Astrocyte (in vitro differentiated cells and primary cell): Measurements from ENCODE around the gene CHSY1. TPM values are rescaled to one million over a fixed set of nuclear protein-coding genes. Genes with fewer than 3 reads are reported as not detected.

Source experiments
- DNase-seq: peaks from one replicate; pipeline ENCODE4 v3.0.0-alpha.2; 2010; ENCODE audit warnings: low read depth
- FAIRE-seq: peaks from 2 replicates; lab custom pipeline; 2011; peaks lifted over from hg19 to GRCh38; lab: Jason Lieb, UNC
- H2AFZ ChIP-seq: 2 replicates; pipeline ENCODE4 v1.6.0; 2012; ENCODE audit warnings: low read depth, low read length, inconsistent platforms
- H3K27ac ChIP-seq: 2 replicates; pipeline ENCODE4 v1.5.1; 2011; ENCODE audit warnings: low read depth, low read length, inconsistent platforms
- H3K27me3 ChIP-seq: 2 replicates; pipeline ENCODE4 v1.6.0; 2011; ENCODE audit warnings: low read length, inconsistent platforms; ENCODE audit not compliant: insufficient read depth
- H3K36me3 ChIP-seq: 2 replicates; pipeline ENCODE4 v1.5.1; 2011; ENCODE audit warnings: low read length, inconsistent platforms; ENCODE audit not compliant: insufficient read depth
- H3K4me1 ChIP-seq: 2 replicates; pipeline ENCODE4 v1.5.1; 2011; ENCODE audit warnings: low read length, inconsistent platforms; ENCODE audit not compliant: insufficient read depth
- H3K4me2 ChIP-seq: 2 replicates; pipeline ENCODE4 v1.6.0; 2012; ENCODE audit warnings: low read length, inconsistent platforms
- H3K4me3 ChIP-seq: 2 replicates; pipeline ENCODE4 v1.5.1; 2011; ENCODE audit warnings: low read depth, mild to moderate bottlenecking, low read length, inconsistent platforms; ENCODE audit not compliant: insufficient read depth
- H3K79me2 ChIP-seq: 2 replicates; pipeline ENCODE4 v1.6.0; 2012; ENCODE audit warnings: mild to moderate bottlenecking, low read length, inconsistent platforms; ENCODE audit not compliant: insufficient read depth
- H3K9ac ChIP-seq: 2 replicates; pipeline ENCODE4 v1.6.0; 2012; ENCODE audit warnings: mild to moderate bottlenecking, low read length, inconsistent platforms
- H3K9me3 ChIP-seq: 2 replicates; pipeline ENCODE4 v1.5.1; 2012; ENCODE audit warnings: low read depth, mild to moderate bottlenecking, low read length, inconsistent platforms; ENCODE audit not compliant: insufficient read depth
- H4K20me1 ChIP-seq: 2 replicates; pipeline ENCODE4 v1.6.0; 2012; ENCODE audit warnings: low read length, inconsistent platforms; ENCODE audit not compliant: insufficient read depth
- H3K27ac Mint-ChIP-seq: one replicate; pipeline ENCODE4 v1.8.0; 2021; ENCODE audit warnings: mild to moderate bottlenecking, mixed read lengths; ENCODE audit not compliant: unreplicated experiment
- H3K27me3 Mint-ChIP-seq: one replicate; pipeline ENCODE4 v1.8.0; 2021; ENCODE audit warnings: low read depth, mixed read lengths; ENCODE audit not compliant: unreplicated experiment
- H3K36me3 Mint-ChIP-seq: one replicate; pipeline ENCODE4 v1.8.0; 2021; ENCODE audit warnings: low read depth, mixed read lengths; ENCODE audit not compliant: unreplicated experiment
- H3K4me1 Mint-ChIP-seq: one replicate; pipeline ENCODE4 v1.8.0; 2021; ENCODE audit warnings: low read depth, mixed read lengths; ENCODE audit not compliant: unreplicated experiment
- H3K4me3 Mint-ChIP-seq: one replicate; pipeline ENCODE4 v1.8.0; 2021; ENCODE audit warnings: mild to moderate bottlenecking, moderate library complexity, mixed read lengths; ENCODE audit not compliant: unreplicated experiment
- H3K9me3 Mint-ChIP-seq: one replicate; pipeline ENCODE4 v1.8.0; 2021; ENCODE audit warnings: mild to moderate bottlenecking, mixed read lengths; ENCODE audit not compliant: unreplicated experiment
- EZH2 ChIP-seq: IDR thresholded peaks from 2 replicates; pipeline ENCODE4 v1.6.1; 2012; ENCODE audit warnings: mild to moderate bottlenecking, low read length, inconsistent platforms; ENCODE audit not compliant: insufficient read depth
- total RNA-seq: library from RNA; stranded (reverse); gene quantifications from 2 replicates; pipeline ENCODE4 v1.2.1, GENCODE V29; 2021
- TF ChIP-seq, protein P1 (sequence below): IDR thresholded peaks from 2 replicates; pipeline ENCODE4 v1.5.1; 2011; ENCODE audit warnings: low read depth, mild to moderate bottlenecking, inconsistent platforms, low read length, moderate library complexity; ENCODE audit not compliant: insufficient read depth

The CHSY1 gene
- total RNA-seq, 1 donor from 2014 or later, result 42.2 TPM

DNA sequence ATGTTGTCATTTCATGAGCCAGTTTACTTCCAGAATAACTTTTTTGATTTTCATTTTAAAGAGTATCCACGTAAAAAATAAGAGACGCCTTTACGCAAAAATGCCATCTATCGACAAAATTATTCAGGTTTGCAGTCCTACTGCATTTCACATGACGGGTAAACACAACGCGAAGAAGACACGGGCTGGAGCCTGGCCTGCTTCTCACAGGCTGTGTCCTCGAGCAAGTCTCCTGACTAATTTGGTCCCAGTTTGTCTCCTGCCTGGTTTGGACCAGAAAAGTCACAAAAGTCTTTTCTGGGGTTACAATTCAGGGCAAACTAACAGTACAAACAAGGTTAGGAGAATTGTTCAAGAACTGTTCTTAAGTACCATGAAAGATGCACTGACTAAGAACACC, 51.7 kb downstream of the CHSY1 start:
- peak overlapping the region; percentile 9 for H3K4me3 Mint-ChIP-seq
- H3K9me3 ChIP-seq, result no peaks in the 10 kb centered on the region
- H3K27me3 ChIP-seq, result no peaks in the 10 kb centered on the region
- no peak overlapping the region for H2AFZ ChIP-seq
- DNase-seq, result no peak
- no peaks in the 10 kb centered on the region for H3K36me3 Mint-ChIP-seq
- peaks cover 63% of the 10 kb centered on the region for H3K4me1 Mint-ChIP-seq
- peak overlapping the region; percentile 85 for H3K4me2 ChIP-seq
- peaks cover 54% of the 10 kb centered on the region for H4K20me1 ChIP-seq
- no peaks in the 10 kb centered on the region for H3K9me3 Mint-ChIP-seq
- peaks cover 86% of the 10 kb centered on the region for H3K79me2 ChIP-seq
- H3K36me3 ChIP-seq, result peaks cover 3% of the 10 kb centered on the region
- peaks cover 42% of the 10 kb centered on the region for H3K4me1 ChIP-seq
- FAIRE-seq, result no peak
- no peaks in the 10 kb centered on the region for H3K27me3 Mint-ChIP-seq
- no peak for TF ChIP-seq EZH2
- TF ChIP-seq, protein P1, sequence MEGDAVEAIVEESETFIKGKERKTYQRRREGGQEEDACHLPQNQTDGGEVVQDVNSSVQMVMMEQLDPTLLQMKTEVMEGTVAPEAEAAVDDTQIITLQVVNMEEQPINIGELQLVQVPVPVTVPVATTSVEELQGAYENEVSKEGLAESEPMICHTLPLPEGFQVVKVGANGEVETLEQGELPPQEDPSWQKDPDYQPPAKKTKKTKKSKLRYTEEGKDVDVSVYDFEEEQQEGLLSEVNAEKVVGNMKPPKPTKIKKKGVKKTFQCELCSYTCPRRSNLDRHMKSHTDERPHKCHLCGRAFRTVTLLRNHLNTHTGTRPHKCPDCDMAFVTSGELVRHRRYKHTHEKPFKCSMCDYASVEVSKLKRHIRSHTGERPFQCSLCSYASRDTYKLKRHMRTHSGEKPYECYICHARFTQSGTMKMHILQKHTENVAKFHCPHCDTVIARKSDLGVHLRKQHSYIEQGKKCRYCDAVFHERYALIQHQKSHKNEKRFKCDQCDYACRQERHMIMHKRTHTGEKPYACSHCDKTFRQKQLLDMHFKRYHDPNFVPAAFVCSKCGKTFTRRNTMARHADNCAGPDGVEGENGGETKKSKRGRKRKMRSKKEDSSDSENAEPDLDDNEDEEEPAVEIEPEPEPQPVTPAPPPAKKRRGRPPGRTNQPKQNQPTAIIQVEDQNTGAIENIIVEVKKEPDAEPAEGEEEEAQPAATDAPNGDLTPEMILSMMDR, result no peak
- peak overlapping the region; percentile 93 for H3K27ac Mint-ChIP-seq
- H3K9ac ChIP-seq, result peak overlapping the region; percentile 66
- no peak overlapping the region for H3K4me3 ChIP-seq
- H3K27ac ChIP-seq, result peak overlapping the region; percentile 97

DNA sequence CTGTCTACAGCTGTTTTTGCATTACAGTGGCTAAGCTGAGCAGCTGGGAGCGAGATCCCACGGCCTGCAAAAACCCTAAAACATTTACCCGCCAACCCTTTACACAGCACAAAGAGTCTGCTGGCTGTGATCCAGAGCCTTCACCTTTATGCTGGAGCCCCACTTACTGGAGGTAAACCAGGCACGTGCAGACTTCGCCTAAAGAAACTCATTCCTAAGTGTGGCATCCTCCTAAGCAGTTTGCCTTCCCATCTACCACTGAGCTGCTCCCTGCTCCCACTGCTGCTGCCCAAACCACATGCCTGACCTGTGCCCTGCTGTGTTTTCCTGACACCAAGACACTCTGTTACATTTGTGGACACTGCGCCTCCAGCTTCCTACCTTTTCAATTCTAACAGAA, 53.0 kb downstream of the CHSY1 start:
- no peaks in the 10 kb centered on the region for H3K27me3 ChIP-seq
- TF ChIP-seq, protein P1, result no peak
- TF ChIP-seq EZH2, result no peak
- H3K27ac Mint-ChIP-seq, result peak overlapping the region; percentile 93
- peak overlapping the region; percentile 77 for H3K9ac ChIP-seq
- H3K4me1 ChIP-seq, result peaks cover 39% of the 10 kb centered on the region
- H3K9me3 ChIP-seq, result no peaks in the 10 kb centered on the region
- H4K20me1 ChIP-seq, result peaks cover 51% of the 10 kb centered on the region
- H3K4me3 ChIP-seq, result peak overlapping the region; percentile 35
- peaks cover 66% of the 10 kb centered on the region for H3K4me1 Mint-ChIP-seq
- H3K4me2 ChIP-seq, result peak overlapping the region; percentile 85
- H3K27me3 Mint-ChIP-seq, result no peaks in the 10 kb centered on the region
- H3K4me3 Mint-ChIP-seq, result no peak overlapping the region
- H3K36me3 ChIP-seq, result peaks cover 3% of the 10 kb centered on the region
- H3K79me2 ChIP-seq, result peaks cover 86% of the 10 kb centered on the region
- H3K9me3 Mint-ChIP-seq, result no peaks in the 10 kb centered on the region
- H2AFZ ChIP-seq, result no peak overlapping the region
- DNase-seq (peak; percentile 33), FAIRE-seq (no peak)
- no peaks in the 10 kb centered on the region for H3K36me3 Mint-ChIP-seq
- peak overlapping the region; percentile 97 for H3K27ac ChIP-seq

DNA sequence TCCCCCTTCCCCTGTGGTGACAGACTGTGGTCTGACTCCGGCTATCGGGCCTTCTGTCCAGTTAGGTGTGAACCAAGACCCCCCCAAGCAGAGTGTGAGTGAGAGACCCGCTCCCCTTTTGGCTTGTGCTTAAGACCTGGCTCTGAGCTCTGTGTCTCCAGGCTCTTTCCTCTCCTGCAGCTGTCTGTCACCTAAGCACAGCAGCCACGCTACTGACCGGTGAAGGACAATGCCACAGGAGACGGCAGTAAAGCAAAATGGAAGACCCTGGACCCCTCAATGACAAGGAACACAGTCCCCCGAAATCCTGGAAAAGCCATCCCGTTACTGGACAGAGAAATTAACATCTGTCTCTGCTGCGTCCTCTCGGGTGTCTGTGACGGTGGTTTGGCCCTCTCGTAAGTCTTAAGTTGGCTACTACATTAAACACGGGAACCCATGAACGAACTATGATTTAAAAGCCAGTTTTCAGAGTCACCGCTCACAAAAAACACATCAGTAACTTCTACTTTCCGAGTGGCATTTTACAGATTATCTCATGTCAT, 53.7 kb downstream of the CHSY1 start:
- Histone ChIP-seq H3K9ac (peak overlapping the region; percentile 77), H2AFZ (no peak overlapping the region), H3K4me1 (peaks cover 41% of the 10 kb centered on the region), H3K27me3 (no peaks in the 10 kb centered on the region), H3K36me3 (peaks cover 3% of the 10 kb centered on the region), H4K20me1 (peaks cover 50% of the 10 kb centered on the region), H3K9me3 (no peaks in the 10 kb centered on the region), H3K79me2 (peaks cover 86% of the 10 kb centered on the region), H3K4me3 (no peak overlapping the region), H3K27ac (peak overlapping the region; percentile 97), H3K4me2 (peak overlapping the region; percentile 85)
- Mint-ChIP-seq H3K36me3 (peaks cover under 1% of the 10 kb centered on the region), H3K4me3 (peak overlapping the region; percentile 46), H3K27me3 (no peaks in the 10 kb centered on the region), H3K4me1 (peaks cover 68% of the 10 kb centered on the region), H3K9me3 (no peaks in the 10 kb centered on the region), H3K27ac (peak overlapping the region; percentile 93)
- no peak for DNase-seq
- FAIRE-seq, result no peak
- TF ChIP-seq, protein P1, result no peak
- TF ChIP-seq EZH2, result no peak
